Mesenchymal stem cell (in vitro differentiated cells and primary cell): ENCODE results near the gene ABHD5.
"Not testable (repeated sequence)": the region's sequence is repeated elsewhere in the genome, so short reads cannot be mapped to it uniquely, and the experiment has no call there.

Source experiments
- DNase-seq: peaks from one replicate; pipeline ENCODE4 v3.0.0-alpha.2; 2013
- H2AFZ ChIP-seq: one replicate; pipeline ENCODE4 v1.6.1; 2013; ENCODE audit warnings: low read depth, mild to moderate bottlenecking, control low read depth, inconsistent platforms, low read length, moderate library complexity
- H2AK5ac ChIP-seq: 2 replicates; pipeline ENCODE4 v1.6.1; 2013; ENCODE audit warnings: low read length, moderate library complexity, mild to moderate bottlenecking, inconsistent platforms; ENCODE audit not compliant: severe bottlenecking
- H2BK120ac ChIP-seq: one replicate; pipeline ENCODE4 v1.6.1; 2013; ENCODE audit warnings: low read depth, mild to moderate bottlenecking, inconsistent platforms, low read length, moderate library complexity
- H2BK12ac ChIP-seq, 2 experiments: one replicate each; pipeline ENCODE4 v1.6.1; 2013; ENCODE audit warnings: inconsistent platforms in 2 of 2, low read length in 2 of 2, mild to moderate bottlenecking in 2 of 2, moderate library complexity in 2 of 2, control low read depth in 1 of 2
- H2BK15ac ChIP-seq: one replicate; pipeline ENCODE4 v1.6.1; 2013; ENCODE audit warnings: mild to moderate bottlenecking, low read depth, inconsistent platforms; ENCODE audit not compliant: poor library complexity, severe bottlenecking
- H2BK5ac ChIP-seq: 2 replicates; pipeline ENCODE4 v1.6.1; 2013; ENCODE audit warnings: low read depth, mild to moderate bottlenecking, low read length, control low read depth, inconsistent platforms; ENCODE audit not compliant: poor library complexity, severe bottlenecking
- H3K14ac ChIP-seq, 2 experiments: one replicate each; pipeline ENCODE4 v1.6.1; 2013; ENCODE audit warnings: inconsistent platforms in 2 of 2, low read length in 2 of 2, control low read depth in 1 of 2, mild to moderate bottlenecking in 1 of 2, moderate library complexity in 1 of 2
- H3K18ac ChIP-seq, 2 experiments: one replicate each; pipeline ENCODE4 v1.6.1; 2013; ENCODE audit warnings: inconsistent platforms in 2 of 2, low read length in 2 of 2, control low read depth in 1 of 2, low read depth in 1 of 2, mild to moderate bottlenecking in 1 of 2
- H3K23ac ChIP-seq, 2 experiments: one replicate each; pipeline ENCODE4 v1.6.1; 2013; ENCODE audit warnings: inconsistent platforms in 2 of 2, low read length in 2 of 2, mild to moderate bottlenecking in 2 of 2, moderate library complexity in 2 of 2, control low read depth in 1 of 2
- H3K27ac ChIP-seq: 2 replicates; pipeline ENCODE4 v1.5.1; 2013; ENCODE audit warnings: mild to moderate bottlenecking, moderate library complexity, low read length, control low read depth, inconsistent platforms; ENCODE audit not compliant: poor library complexity, severe bottlenecking
- H3K27me3 ChIP-seq, 2 experiments: 2 replicates each; pipeline versions ENCODE4 v1.6.1 to v1.7.0; 2013; ENCODE audit warnings: low read length in 2 of 2, mild to moderate bottlenecking in 2 of 2, moderate library complexity in 2 of 2, control low read depth in 1 of 2, inconsistent platforms in 1 of 2; ENCODE audit not compliant: control insufficient read depth in 1 of 2, insufficient read depth in 1 of 2
- H3K36me3 ChIP-seq, 2 experiments: 2 replicates each; pipeline versions ENCODE4 v1.6.1 to v1.7.0; 2013; ENCODE audit warnings: low read length in 2 of 2, control low read depth in 1 of 2, inconsistent platforms in 1 of 2, low read depth in 1 of 2, mild to moderate bottlenecking in 1 of 2; ENCODE audit not compliant: insufficient read depth in 2 of 2, control insufficient read depth in 1 of 2
- H3K4ac ChIP-seq, 2 experiments: one replicate each; pipeline ENCODE4 v1.6.1; 2013; ENCODE audit warnings: inconsistent platforms in 2 of 2, low read length in 2 of 2, mild to moderate bottlenecking in 2 of 2, moderate library complexity in 2 of 2, control low read depth in 1 of 2, low read depth in 1 of 2
- H3K4me1 ChIP-seq: 2 replicates; pipeline ENCODE4 v1.6.1; 2013; ENCODE audit warnings: low read depth, low read length, control low read depth; ENCODE audit not compliant: control insufficient read depth, insufficient read depth
- H3K4me2 ChIP-seq: 2 replicates; pipeline ENCODE4 v1.6.1; 2013; ENCODE audit warnings: low read length, mild to moderate bottlenecking, inconsistent platforms; ENCODE audit not compliant: poor library complexity, severe bottlenecking
- H3K4me3 ChIP-seq, 2 experiments: 2 replicates each; pipeline versions ENCODE4 v1.5.1 to v1.7.0; 2013; ENCODE audit warnings: low read length in 2 of 2, mild to moderate bottlenecking in 2 of 2, control low read depth in 1 of 2, low read depth in 1 of 2; ENCODE audit not compliant: insufficient read depth in 1 of 2
- H3K79me1 ChIP-seq: replicated peaks from 2 replicates; pipeline ENCODE4 v1.6.1; 2013; ENCODE audit warnings: mild to moderate bottlenecking, control low read depth, low read length, inconsistent platforms; ENCODE audit not compliant: poor library complexity, severe bottlenecking
- H3K9ac ChIP-seq: 2 replicates; pipeline ENCODE4 v1.7.0; 2013; ENCODE audit warnings: mild to moderate bottlenecking, low read length, moderate library complexity
- H3K9me3 ChIP-seq: 2 replicates; pipeline ENCODE4 v1.7.0; 2013; ENCODE audit warnings: mild to moderate bottlenecking, low read length; ENCODE audit not compliant: control insufficient read depth
- H4K8ac ChIP-seq: one replicate; pipeline ENCODE4 v1.6.1; 2013; ENCODE audit warnings: inconsistent platforms, mild to moderate bottlenecking, low read length, moderate library complexity
- H4K91ac ChIP-seq: one replicate; pipeline ENCODE4 v1.6.1; 2013; ENCODE audit warnings: mild to moderate bottlenecking, low read length, inconsistent platforms
- WGBS: methylation state at CpG from one replicate; pipeline ENCODE4 v1.1.7; 2013; ENCODE audit warnings: mixed read lengths; 5-methylcytosine and 5-hydroxymethylcytosine counted together

Gene ABHD5

GRCh38 chr3:43678375-43678774 is 12.4 kb upstream of the ABHD5 start:
- H4K91ac ChIP-seq, H3K4me1 ChIP-seq: not testable (repeated sequence)

GRCh38 chr3:43678887-43679449 is 11.8 kb upstream of the ABHD5 start:
- DNase-seq, H3K27ac ChIP-seq, H4K91ac ChIP-seq, H3K9me3 ChIP-seq, H2AK5ac ChIP-seq, H3K23ac ChIP-seq, H2BK5ac ChIP-seq, H2BK15ac ChIP-seq, H3K18ac ChIP-seq, H3K4me1 ChIP-seq, H3K27me3 ChIP-seq, H4K8ac ChIP-seq, H2BK12ac ChIP-seq, H2BK120ac ChIP-seq, H2AFZ ChIP-seq, H3K79me1 ChIP-seq, H3K4ac ChIP-seq, H3K4me2 ChIP-seq, H3K4me3 ChIP-seq, H3K14ac ChIP-seq, H3K36me3 ChIP-seq, H3K9ac ChIP-seq: not testable (repeated sequence)
- 95% methylated on average over 19 of the region's 20 CpGs for WGBS

More at GRCh38 chr3:43678375-43678774, 12.4 kb upstream of the ABHD5 start:
- not testable (repeated sequence) for H2AFZ ChIP-seq, H3K4me3 ChIP-seq, H2BK5ac ChIP-seq, H2BK12ac ChIP-seq, H3K4me2 ChIP-seq, H3K23ac ChIP-seq, H3K14ac ChIP-seq, H3K4ac ChIP-seq, H3K27me3 ChIP-seq, H3K9me3 ChIP-seq, H3K9ac ChIP-seq, H3K79me1 ChIP-seq, H2AK5ac ChIP-seq, H4K8ac ChIP-seq, H3K36me3 ChIP-seq, H2BK120ac ChIP-seq, H3K27ac ChIP-seq, H2BK15ac ChIP-seq, H3K18ac ChIP-seq, DNase-seq
- 92% methylated on average over 8 of the region's 8 CpGs for WGBS

DNA sequence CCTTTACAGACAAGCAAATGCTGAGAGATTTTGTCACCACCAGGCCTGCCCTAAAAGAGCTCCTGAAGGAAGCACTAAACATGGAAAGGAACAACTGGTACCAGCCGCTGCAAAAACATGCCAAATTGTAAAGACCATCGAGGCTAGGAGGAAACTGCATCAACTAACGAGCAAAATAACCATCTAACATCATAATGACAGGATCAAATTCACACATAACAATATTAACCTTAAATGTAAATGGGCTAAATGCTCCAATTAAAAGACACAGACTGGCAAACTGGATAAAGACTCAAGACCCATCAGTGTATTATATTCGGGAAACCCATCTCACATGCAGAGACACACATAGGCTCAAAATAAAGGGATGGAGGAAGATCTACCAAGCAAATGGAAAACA is 9.9 kb upstream of the ABHD5 start:
- H3K9ac ChIP-seq, H3K4me1 ChIP-seq, H3K23ac ChIP-seq, H3K27ac ChIP-seq, H3K14ac ChIP-seq, H3K36me3 ChIP-seq, H2AFZ ChIP-seq, DNase-seq, H3K4ac ChIP-seq, H3K4me3 ChIP-seq, H3K18ac ChIP-seq, H2BK12ac ChIP-seq, H3K9me3 ChIP-seq, H3K79me1 ChIP-seq, H2BK15ac ChIP-seq, H4K91ac ChIP-seq, H4K8ac ChIP-seq, H2BK5ac ChIP-seq, H3K4me2 ChIP-seq, H2BK120ac ChIP-seq, H3K27me3 ChIP-seq, H2AK5ac ChIP-seq: not testable (repeated sequence)
- no CpG with 5 or more reads among the region's 4 CpGs for WGBS

DNA sequence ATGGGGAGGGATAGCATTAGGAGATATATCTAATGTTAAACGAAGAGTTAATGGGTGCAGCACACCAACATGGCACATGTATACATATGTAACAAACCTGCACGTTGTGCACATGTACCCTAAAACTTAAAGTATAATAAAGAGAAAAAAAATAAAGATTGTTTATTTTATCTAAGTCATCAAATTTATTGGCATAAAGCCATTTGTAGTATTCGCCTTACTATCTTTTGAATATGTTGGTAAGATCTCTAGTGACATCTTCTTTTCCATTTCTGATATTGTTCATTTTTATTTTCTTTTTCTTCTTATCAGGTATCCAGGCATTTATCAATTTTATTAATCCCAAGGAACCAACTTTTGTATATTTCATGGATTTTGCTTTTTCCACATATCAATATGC is 5.8 kb upstream of the ABHD5 start:
- DNase-seq: no peak
- H2AFZ ChIP-seq: no peak overlapping the region

More for the DNA sequence above, 5.8 kb upstream of the ABHD5 start:
- no peak overlapping the region for H3K9ac ChIP-seq
- H4K91ac ChIP-seq: no peak overlapping the region
- H3K4ac ChIP-seq: no peak overlapping the region
- H3K27ac ChIP-seq: no peak overlapping the region
- no peak overlapping the region for H2BK12ac ChIP-seq
- H3K4me3 ChIP-seq: no peak overlapping the region
- no peak overlapping the region for H2BK5ac ChIP-seq
- H3K14ac ChIP-seq: no peak overlapping the region
- H3K23ac ChIP-seq: no peak overlapping the region
- H4K8ac ChIP-seq: no peak overlapping the region
- no peaks in the 10 kb centered on the region for H3K4me1 ChIP-seq
- H2AK5ac ChIP-seq: no peak overlapping the region
- no peak overlapping the region for H3K4me2 ChIP-seq
- H3K18ac ChIP-seq: no peak overlapping the region
- no peaks in the 10 kb centered on the region for H3K9me3 ChIP-seq
- WGBS: no CpG with 5 or more reads among the region's 3 CpGs
- H2BK120ac ChIP-seq: no peak overlapping the region
- no peaks in the 10 kb centered on the region for H3K79me1 ChIP-seq
- no peak overlapping the region for H2BK15ac ChIP-seq
- H3K27me3 ChIP-seq: no peaks in the 10 kb centered on the region
- no peaks in the 10 kb centered on the region for H3K36me3 ChIP-seq
